Spleen (tissue), 7 donors: ENCODE measurements around the gene TRMT1.
A peak's percentile ranks its signal among the peaks of the same experiment; 100 is the strongest.

ENCODE experiments used
- CTCF ChIP-seq, 11 experiments: fragments of 200-600 bp in 7 of 11; fragments of 450-650 bp in 4 of 11; sonication (generic) in 4 of 11; IDR thresholded peaks in 8 of 11; conservative IDR thresholded peaks in 3 of 11; 1 replicate in 7 of 11; 2 replicates in 4 of 11; pipeline versions ENCODE4 v1.4.0 to v1.8.0; 2016 to 2021; ENCODE audit warnings: antibody characterized with exemption in 11 of 11, inconsistent platforms in 4 of 11, mild to moderate bottlenecking in 1 of 11
- POLR2A ChIP-seq, 3 donors: fragments of 450-650 bp; IDR thresholded peaks; one replicate each; pipeline ENCODE4 v1.5.1; 2017; ENCODE audit warnings: antibody characterized with exemption in 3 of 3, mild to moderate bottlenecking in 1 of 3
- donor health status: DM: no; HTN: no; CAD: no; lungs with moderate emphysema.
- donor health status: DM: no; HTN: no; CAD: no.
- donor health status: DM: no; HTN: no; CAD: no.

DNA sequence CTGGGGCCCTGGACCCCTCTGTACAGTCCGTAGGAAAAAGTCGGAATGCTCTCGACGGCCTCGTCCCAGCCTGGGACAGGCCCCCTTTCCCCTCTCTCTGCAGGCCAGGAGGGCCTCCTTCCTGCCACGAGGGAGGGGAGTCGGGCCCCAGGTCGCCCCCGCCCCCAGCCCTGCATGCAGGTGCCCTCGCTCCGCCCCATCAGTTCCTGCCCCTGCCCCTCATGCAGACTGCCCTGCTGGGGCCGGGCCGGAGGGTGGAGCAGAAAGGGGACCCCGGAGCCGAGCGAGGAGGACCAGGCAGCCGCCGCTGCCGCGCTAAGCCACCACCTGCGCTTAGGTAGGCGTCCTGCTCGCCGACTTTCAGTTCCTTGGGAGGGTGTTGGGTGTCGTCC lies 21.2 kb downstream of the TRMT1 start:
- peak in 1 of 3 donors; percentile 56 for TF ChIP-seq POLR2A (IDR thresholded peaks at IDR 0.05)
- TF ChIP-seq CTCF (IDR thresholded peaks at IDR 0.05 in 8 of 11, conservative IDR thresholded peaks at IDR 0.05 in 3 of 11): no peak
